GM15510 (cell line): Measurements from ENCODE around the gene CFAP298.

ENCODE experiments used
- POLR2A ChIP-seq: IDR thresholded peaks from 3 replicates; pipeline ENCODE4 v1.6.1; 2011; ENCODE audit warnings: borderline replicate concordance; ENCODE audit not compliant: insufficient read length; ENCODE audit errors: extremely low read depth

CFAP298 gene

GRCh38 chr21:32604464-32604863, 7.7 kb downstream of the CFAP298 start:
- no peak for TF ChIP-seq POLR2A

GRCh38 chr21:32603131-32603530, 9.0 kb downstream of the CFAP298 start:
- no peak for TF ChIP-seq POLR2A

- no peak for TF ChIP-seq POLR2A
Observed at GRCh38 chr21:32602099-32602498, 10.1 kb downstream of the CFAP298 start.

- TF ChIP-seq POLR2A: no peak
Observed at GRCh38 chr21:32599526-32599925, 12.7 kb downstream of the CFAP298 start.

- TF ChIP-seq POLR2A: no peak
Observed at GRCh38 chr21:32599091-32599490, 13.1 kb downstream of the CFAP298 start.

- no peak for TF ChIP-seq POLR2A
Observed at GRCh38 chr21:32597205-32597604, 15.0 kb downstream of the CFAP298 start.

GRCh38 chr21:32595431-32595830, 16.7 kb downstream of the CFAP298 start:
- no peak for TF ChIP-seq POLR2A

GRCh38 chr21:32593690-32594089, 18.5 kb downstream of the CFAP298 start:
- TF ChIP-seq POLR2A: no peak

GRCh38 chr21:32592929-32593502, 19.2 kb downstream of the CFAP298 start:
- TF ChIP-seq POLR2A: no peak

- TF ChIP-seq POLR2A: no peak
Observed at GRCh38 chr21:32590130-32590529, 22.0 kb downstream of the CFAP298 start.

- TF ChIP-seq POLR2A: no peak
Observed at GRCh38 chr21:32587651-32588050, 24.5 kb downstream of the CFAP298 start.

- TF ChIP-seq POLR2A: no peak
Observed at GRCh38 chr21:32587120-32587519, 25.1 kb downstream of the CFAP298 start.

GRCh38 chr21:32585970-32586369, 26.2 kb downstream of the CFAP298 start:
- no peak for TF ChIP-seq POLR2A

- TF ChIP-seq POLR2A: no peak
Observed at GRCh38 chr21:32585042-32585710, 27.0 kb downstream of the CFAP298 start, which contains the start of gene TCP10L. TSS of gene TCP10L (minus strand) at chr21:32585523. CDS start at chr21:32584304, 1,219 bp downstream.

GRCh38 chr21:32584472-32584871, 27.7 kb downstream of the CFAP298 start:
- no peak for TF ChIP-seq POLR2A

- TF ChIP-seq POLR2A: no peak
Observed at GRCh38 chr21:32581732-32582131, 30.4 kb downstream of the CFAP298 start.
